Parathyroid adenoma (tissue), 2 donors: ENCODE results near the gene LIMS1.
"Not testable (repeated sequence)": the region's sequence is repeated elsewhere in the genome, so short reads cannot be mapped to it uniquely, and the experiment has no call there.

Source experiments
- H2AFZ ChIP-seq: fragments of 300-600 bp; sonication (generic); one replicate; pipeline ENCODE4 v1.7.0; 2017; ENCODE audit warnings: antibody characterized with exemption, mild to moderate bottlenecking
- H3K27ac ChIP-seq: fragments of 300-600 bp; sonication (generic); one replicate; pipeline ENCODE4 v1.7.0; 2017
- H3K27me3 ChIP-seq: fragments of 300-600 bp; sonication (generic); one replicate; pipeline ENCODE4 v1.7.0; 2017; ENCODE audit warnings: low read length; ENCODE audit not compliant: control insufficient read depth, insufficient read depth
- H3K36me3 ChIP-seq: fragments of 300-600 bp; sonication (generic); one replicate; pipeline ENCODE4 v1.7.0; 2017; ENCODE audit warnings: low read length; ENCODE audit not compliant: control insufficient read depth, insufficient read depth
- H3K4me1 ChIP-seq: fragments of 300-600 bp; sonication (generic); one replicate; pipeline ENCODE4 v1.7.0; 2017; ENCODE audit warnings: control low read depth
- H3K4me2 ChIP-seq: fragments of 300-600 bp; sonication (generic); one replicate; pipeline ENCODE4 v1.7.0; 2017; ENCODE audit warnings: low read length
- H3K4me3 ChIP-seq: fragments of 300-600 bp; sonication (generic); one replicate; pipeline ENCODE4 v1.7.0; 2017; ENCODE audit warnings: low read depth, low read length
- H3K79me2 ChIP-seq: fragments of 300-600 bp; sonication (generic); one replicate; pipeline ENCODE4 v1.7.0; 2017; ENCODE audit warnings: control low read depth
- H3K9ac ChIP-seq: fragments of 300-600 bp; sonication (generic); one replicate; pipeline ENCODE4 v1.7.0; 2017; ENCODE audit warnings: mild to moderate bottlenecking
- H3K9me3 ChIP-seq: fragments of 300-600 bp; sonication (generic); one replicate; pipeline ENCODE4 v1.7.0; 2017; ENCODE audit warnings: low read length; ENCODE audit not compliant: control insufficient read depth
- CTCF ChIP-seq: fragments of 300-600 bp; sonication (generic); IDR thresholded peaks from one replicate; pipeline ENCODE4 v1.7.0; 2017; ENCODE audit warnings: antibody characterized with exemption, mild to moderate bottlenecking
- donor health status: primary hyperparathyroidism.

Gene LIMS1

GRCh38 chr2:108594132-108594981 lies 60.1 kb downstream of the LIMS1 start:
- Histone ChIP-seq H3K9me3 (no peaks in the 10 kb centered on the region), H2AFZ (no peak overlapping the region), H3K27me3 (no peaks in the 10 kb centered on the region), H3K9ac (no peak overlapping the region), H3K27ac (no peak overlapping the region), H3K4me3 (no peak overlapping the region), H3K36me3 (no peaks in the 10 kb centered on the region), H3K79me2 (peaks cover 29% of the 10 kb centered on the region), H3K4me1 (peaks cover 6% of the 10 kb centered on the region), H3K4me2 (no peak overlapping the region)
- TF ChIP-seq CTCF = no peak

GRCh38 chr2:108594982-108595464 lies 60.8 kb downstream of the LIMS1 start:
- Histone ChIP-seq H3K4me2 (no peak overlapping the region), H3K9ac (no peak overlapping the region), H3K4me1 (no peaks in the 10 kb centered on the region), H3K9me3 (no peaks in the 10 kb centered on the region), H3K79me2 (peaks cover 29% of the 10 kb centered on the region), H3K36me3 (no peaks in the 10 kb centered on the region), H3K27me3 (no peaks in the 10 kb centered on the region), H2AFZ (no peak overlapping the region), H3K27ac (no peak overlapping the region), H3K4me3 (no peak overlapping the region)
- no peak for TF ChIP-seq CTCF

GRCh38 chr2:108595771-108596170 lies 61.5 kb downstream of the LIMS1 start:
- not testable (repeated sequence) for H3K4me3 ChIP-seq, H3K9ac ChIP-seq, H3K27me3 ChIP-seq, H3K27ac ChIP-seq, H2AFZ ChIP-seq, H3K4me2 ChIP-seq, H3K4me1 ChIP-seq, H3K36me3 ChIP-seq, H3K9me3 ChIP-seq
- H3K79me2 ChIP-seq = peaks cover 25% of the 10 kb centered on the region

GRCh38 chr2:108597105-108597744 lies 63.0 kb downstream of the LIMS1 start:
- H3K9ac ChIP-seq, H3K9me3 ChIP-seq, H3K4me2 ChIP-seq, H3K36me3 ChIP-seq, H3K4me3 ChIP-seq, H3K27ac ChIP-seq, H3K4me1 ChIP-seq, H3K27me3 ChIP-seq, H2AFZ ChIP-seq: not testable (repeated sequence)
- peaks cover 17% of the 10 kb centered on the region for H3K79me2 ChIP-seq

GRCh38 chr2:108601199-108601598 lies 66.9 kb downstream of the LIMS1 start:
- H3K4me3 ChIP-seq, H3K9me3 ChIP-seq, H3K9ac ChIP-seq, H3K36me3 ChIP-seq, H3K27me3 ChIP-seq, H2AFZ ChIP-seq, H3K4me1 ChIP-seq, H3K27ac ChIP-seq, H3K4me2 ChIP-seq: not testable (repeated sequence)
- peaks cover 24% of the 10 kb centered on the region for H3K79me2 ChIP-seq

GRCh38 chr2:108602422-108602821 lies 68.2 kb downstream of the LIMS1 start:
- Histone ChIP-seq H3K36me3 (no peaks in the 10 kb centered on the region), H3K4me1 (no peaks in the 10 kb centered on the region), H3K79me2 (peaks cover 24% of the 10 kb centered on the region), H3K4me3 (no peak overlapping the region), H3K9me3 (no peaks in the 10 kb centered on the region), H3K9ac (no peak overlapping the region), H2AFZ (no peak overlapping the region), H3K27ac (no peak overlapping the region), H3K4me2 (no peak overlapping the region), H3K27me3 (no peaks in the 10 kb centered on the region)
- no peak for TF ChIP-seq CTCF
